Measurements from ENCODE around the gene TM7SF2.

DNA sequence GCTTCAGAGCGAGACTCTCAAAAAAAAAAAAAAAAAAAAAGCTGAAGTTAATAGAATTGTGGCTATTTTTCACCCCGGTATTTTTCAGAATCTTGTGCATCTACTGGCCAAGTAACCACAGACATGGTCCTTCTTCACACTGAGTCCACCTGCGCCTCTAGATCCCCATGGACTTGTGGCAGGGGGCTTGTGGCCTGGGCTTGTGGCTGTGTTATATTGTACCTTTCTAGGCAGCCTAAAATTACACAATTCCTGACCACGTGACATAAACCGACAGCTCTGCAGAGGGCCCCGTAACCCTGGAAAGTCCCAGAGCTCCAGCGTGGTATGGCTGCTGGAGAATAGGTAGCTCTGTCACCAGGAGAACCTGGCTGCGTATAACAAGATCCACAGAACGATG lies 42.5 kb upstream of the TM7SF2 start:
- TF ChIP-seq, protein P1, sequence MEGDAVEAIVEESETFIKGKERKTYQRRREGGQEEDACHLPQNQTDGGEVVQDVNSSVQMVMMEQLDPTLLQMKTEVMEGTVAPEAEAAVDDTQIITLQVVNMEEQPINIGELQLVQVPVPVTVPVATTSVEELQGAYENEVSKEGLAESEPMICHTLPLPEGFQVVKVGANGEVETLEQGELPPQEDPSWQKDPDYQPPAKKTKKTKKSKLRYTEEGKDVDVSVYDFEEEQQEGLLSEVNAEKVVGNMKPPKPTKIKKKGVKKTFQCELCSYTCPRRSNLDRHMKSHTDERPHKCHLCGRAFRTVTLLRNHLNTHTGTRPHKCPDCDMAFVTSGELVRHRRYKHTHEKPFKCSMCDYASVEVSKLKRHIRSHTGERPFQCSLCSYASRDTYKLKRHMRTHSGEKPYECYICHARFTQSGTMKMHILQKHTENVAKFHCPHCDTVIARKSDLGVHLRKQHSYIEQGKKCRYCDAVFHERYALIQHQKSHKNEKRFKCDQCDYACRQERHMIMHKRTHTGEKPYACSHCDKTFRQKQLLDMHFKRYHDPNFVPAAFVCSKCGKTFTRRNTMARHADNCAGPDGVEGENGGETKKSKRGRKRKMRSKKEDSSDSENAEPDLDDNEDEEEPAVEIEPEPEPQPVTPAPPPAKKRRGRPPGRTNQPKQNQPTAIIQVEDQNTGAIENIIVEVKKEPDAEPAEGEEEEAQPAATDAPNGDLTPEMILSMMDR (IDR thresholded peaks at IDR 0.05): no peak
- TF ChIP-seq EZH2 (IDR thresholded peaks at IDR 0.05; ENCODE audit: borderline replicate concordance, insufficient read depth, low read depth, low read length, poor library complexity, severe bottlenecking): no peak
